HepG2 (cell line): Measurements from ENCODE around the gene EEIG1. TPM values are rescaled to one million over a fixed set of nuclear protein-coding genes. Genes with fewer than 3 reads are reported as not detected.

Source experiments
- ATAC-seq: fragments of 200-7000 bp; cut with Tn5 transposase; 3 replicates; pipeline ENCODE4 v1.9.1; 2020; ENCODE audit warnings: mild to moderate bottlenecking, moderate library complexity
- BruUV-seq: library from RNA; stranded (reverse); fragments of 400-500 nt; replicated peaks from 2 replicates; lab custom pipeline; 2021; lab: Mats Ljungman, UMichigan
- CTCF ChIA-PET: fragments of 300-600 bp; formaldehyde crosslinking; extraction: SDS; loops from one replicate; lab custom pipeline; 2021; ENCODE audit warnings: low total read pairs, inconsistent platforms, low intra/inter-chr PET ratio; lab: Yijun Ruan, JAX
- POLR2A ChIA-PET: fragments of 350-600 bp; sonication (Branson Sonifier 250); formaldehyde crosslinking; loops from one replicate; lab custom pipeline; 2020; ENCODE audit warnings: antibody characterized with exemption, inconsistent platforms; lab: Yijun Ruan, JAX
- DNase-seq: peaks from one replicate; pipeline ENCODE4 v3.0.0-alpha.2; 2015; ENCODE audit warnings: low spot score
- FAIRE-seq: peaks from 3 replicates; lab custom pipeline; 2011; peaks lifted over from hg19 to GRCh38; lab: Jason Lieb, UNC
- H2AFZ ChIP-seq: one replicate; pipeline ENCODE4 v1.6.1; 2011; ENCODE audit warnings: low read length, inconsistent platforms
- H3K27ac ChIP-seq: fragments of 300-600 bp; 3 replicates; pipeline ENCODE4 v1.8.0; 2011; ENCODE audit warnings: mixed run types, mild to moderate bottlenecking, mixed read lengths, low read length, inconsistent platforms; ENCODE audit not compliant: insufficient read depth; ENCODE audit errors: extremely low read length
- H3K27me3 ChIP-seq, 2 experiments: fragments of 200-600 bp in 1 of 2; 2 replicates in 1 of 2; 3 replicates in 1 of 2; pipeline versions ENCODE4 v1.6.0 to v1.8.0; 2011; ENCODE audit warnings: low read length in 2 of 2, mild to moderate bottlenecking in 2 of 2, moderate library complexity in 2 of 2, inconsistent platforms in 1 of 2; ENCODE audit not compliant: insufficient read depth in 2 of 2, control insufficient read depth in 1 of 2
- H3K36me3 ChIP-seq, 2 experiments: fragments of 200-600 bp in 1 of 2; replicated peaks in 1 of 2; 2 replicates in 1 of 2; 3 replicates in 1 of 2; pipeline versions ENCODE4 v1.5.1 to v1.8.0; 2011; ENCODE audit warnings: low read length in 2 of 2, inconsistent platforms in 1 of 2; ENCODE audit not compliant: insufficient read depth in 2 of 2, control insufficient read depth in 1 of 2
- H3K4me1 ChIP-seq: 2 replicates; pipeline ENCODE4 v1.5.1; 2012; ENCODE audit warnings: low read length, inconsistent platforms; ENCODE audit not compliant: insufficient read depth
- H3K4me2 ChIP-seq: 2 replicates; pipeline ENCODE4 v1.6.0; 2011; ENCODE audit warnings: low read depth, low read length, inconsistent platforms
- H3K4me3 ChIP-seq, 3 experiments: fragments of 200-600 bp in 1 of 3; sonication (generic), shearing (Covaris generic) in 1 of 3; replicated peaks in 1 of 3; 2 replicates each; pipeline ENCODE4 v1.5.1; 2011 to 2016; ENCODE audit warnings: low read length in 3 of 3, inconsistent platforms in 2 of 3, low read depth in 2 of 3, mild to moderate bottlenecking in 2 of 3, control low read depth in 1 of 3, mixed read lengths in 1 of 3; ENCODE audit not compliant: insufficient read depth in 1 of 3
- H3K79me2 ChIP-seq: one replicate; pipeline ENCODE4 v1.6.1; 2011; ENCODE audit warnings: low read length, inconsistent platforms; ENCODE audit not compliant: insufficient read depth
- H3K9ac ChIP-seq: 2 replicates; pipeline ENCODE4 v1.6.0; 2011; ENCODE audit warnings: mild to moderate bottlenecking, low read depth, low read length, inconsistent platforms; ENCODE audit not compliant: insufficient read depth
- H3K9me3 ChIP-seq: 2 replicates; pipeline ENCODE4 v1.5.1; 2012; ENCODE audit warnings: mild to moderate bottlenecking, low read length
- H4K20me1 ChIP-seq: 2 replicates; pipeline ENCODE4 v1.6.0; 2011; ENCODE audit warnings: inconsistent platforms, mild to moderate bottlenecking, low read length, moderate library complexity; ENCODE audit not compliant: insufficient read depth
- MLXIP ChIP-seq: sonication (generic); formaldehyde crosslinking; IDR thresholded peaks from 2 replicates; pipeline ENCODE4 v1.9.0; 2021; ENCODE audit warnings: missing genetic modification reagents, borderline replicate concordance
- NFE2L2 ChIP-seq: fragments of 150-350 bp; IDR thresholded peaks from 2 replicates; pipeline ENCODE4 v1.6.1; 2014; ENCODE audit warnings: low read length
- POGZ ChIP-seq: sonication (generic); formaldehyde crosslinking; IDR thresholded peaks from 2 replicates; pipeline ENCODE4 v1.4.0; 2020; ENCODE audit warnings: mild to moderate bottlenecking, missing genetic modification reagents
- POLR2G ChIP-seq: fragments of 200-400 bp; formaldehyde crosslinking; IDR thresholded peaks from 2 replicates; pipeline ENCODE4 v1.6.1; 2018; ENCODE audit warnings: mild to moderate bottlenecking, low read depth, low read length, moderate library complexity
- SP1 ChIP-seq, 2 experiments: fragments of 450-650 bp in 1 of 2; sonication (generic) in 1 of 2; formaldehyde crosslinking in 1 of 2; IDR thresholded peaks; 2 replicates each; pipeline versions ENCODE4 v1.4.0 to v1.6.1; 2016 to 2020; ENCODE audit warnings: missing genetic modification reagents in 1 of 2
- ZBTB46 ChIP-seq: sonication (generic); formaldehyde crosslinking; IDR thresholded peaks from 2 replicates; pipeline ENCODE4 v1.4.0; 2020; ENCODE audit warnings: mild to moderate bottlenecking, missing genetic modification reagents, borderline replicate concordance
- WGBS: methylation state at CpG from one replicate; pipeline ENCODE4 v1.1.6; 2017; ENCODE audit warnings: low lambda C conversion rate; 5-methylcytosine and 5-hydroxymethylcytosine counted together
- in situ Hi-C: cut with HindIII; loops from 2 replicates; pipeline ENCODE4 v1.10.0; 2017; ENCODE audit warnings: low pct_unique_long_range_greater_than_20kb; ENCODE audit not compliant: extremely low pct_ligation_motif_present
- intact Hi-C: fragments of 100-400 bp; cut with micrococcal nuclease; formaldehyde crosslinking; loops from one replicate; pipeline ENCODE4 v1.10.0; 2022; ENCODE audit not compliant: unreplicated experiment
- polyA plus RNA-seq, 8 experiments: library from polyadenylated mRNA; depleted of rRNA in 3 of 8; stranded (reverse) in 7 of 8; unstranded in 1 of 8; fragments of >200 nt; fragmentation: Illumina TruSeq in 4 of 8; extraction: Trizol in 4 of 8; gene quantifications; 2 replicates each; pipeline versions ENCODE4 v1.2.1 to v1.2.3, GENCODE V29; 2011 to 2016; ENCODE audit warnings: low read depth in 4 of 8, missing spikeins in 1 of 8, mixed read lengths in 1 of 8; ENCODE audit not compliant: insufficient read depth in 1 of 8
- total RNA-seq, 5 experiments: library from RNA; depleted of rRNA; stranded (reverse); fragments of >200 nt; fragmentation: Illumina TruSeq; extraction: Trizol; gene quantifications; 2 replicates each; pipeline ENCODE4 v1.2.3, GENCODE V29; 2016; ENCODE audit warnings: low read depth in 1 of 5
- TF ChIP-seq, protein P1 (sequence below): sonication (generic); formaldehyde crosslinking; IDR thresholded peaks from 2 replicates; pipeline ENCODE4 v1.4.0; 2020; ENCODE audit warnings: low read depth, mild to moderate bottlenecking, missing genetic modification reagents
- TF ChIP-seq, protein P2 (sequence below): sonication (generic); formaldehyde crosslinking; IDR thresholded peaks from 2 replicates; pipeline ENCODE4 v1.4.0; 2020; ENCODE audit warnings: mild to moderate bottlenecking, missing genetic modification reagents, borderline replicate concordance

Gene EEIG1
- total and polyA plus RNA-seq, 2 of the 13 experiments (the other 11 are each of a cell fraction or from before 2014, with no cell fraction given) = 16.6 to 25.2 TPM

- no peak for ATAC-seq
- Histone ChIP-seq H3K27me3 (no peaks in the 10 kb centered on the region), H4K20me1 (no peaks in the 10 kb centered on the region), H3K4me3 (peak overlapping the region in 1 of 3 experiments; percentile 25; a peak in 1 of 6 replicates), H3K36me3 (peaks cover 1 to 9% of the 10 kb centered on the region in 2 experiments; a peak in 3 of 5 replicates), H3K79me2 (peaks cover 89% of the 10 kb centered on the region), H3K4me2 (peak overlapping the region; percentile 52), H3K9ac (peak overlapping the region; percentile 44; the same call in 1 of the 2 replicates), H2AFZ (no peak overlapping the region), H3K9me3 (no peaks in the 10 kb centered on the region), H3K27ac (peak overlapping the region; percentile 73), H3K4me1 (peaks cover 64% of the 10 kb centered on the region)
- CTCF ChIA-PET = no interaction called here
- no peak for DNase-seq
- FAIRE-seq = no peak
- 93% methylated on average over 6 of the region's 6 CpGs for WGBS
- in situ Hi-C loops = no loop called here
- POLR2A ChIA-PET = interaction anchor here (0.7 to 3.3 kb wide), 5 partner anchors 11 to 133 kb away, joined by 3 to 9 read pairs (median 3); no protein-coding TSS in a partner anchor
- BruUV-seq = no TSS peak
- intact Hi-C loops = no loop called here
- TF ChIP-seq, protein P1, sequence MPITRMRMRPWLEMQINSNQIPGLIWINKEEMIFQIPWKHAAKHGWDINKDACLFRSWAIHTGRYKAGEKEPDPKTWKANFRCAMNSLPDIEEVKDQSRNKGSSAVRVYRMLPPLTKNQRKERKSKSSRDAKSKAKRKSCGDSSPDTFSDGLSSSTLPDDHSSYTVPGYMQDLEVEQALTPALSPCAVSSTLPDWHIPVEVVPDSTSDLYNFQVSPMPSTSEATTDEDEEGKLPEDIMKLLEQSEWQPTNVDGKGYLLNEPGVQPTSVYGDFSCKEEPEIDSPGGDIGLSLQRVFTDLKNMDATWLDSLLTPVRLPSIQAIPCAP (CRISPR knock-in tag) = no peak
- TF ChIP-seq, protein P2, sequence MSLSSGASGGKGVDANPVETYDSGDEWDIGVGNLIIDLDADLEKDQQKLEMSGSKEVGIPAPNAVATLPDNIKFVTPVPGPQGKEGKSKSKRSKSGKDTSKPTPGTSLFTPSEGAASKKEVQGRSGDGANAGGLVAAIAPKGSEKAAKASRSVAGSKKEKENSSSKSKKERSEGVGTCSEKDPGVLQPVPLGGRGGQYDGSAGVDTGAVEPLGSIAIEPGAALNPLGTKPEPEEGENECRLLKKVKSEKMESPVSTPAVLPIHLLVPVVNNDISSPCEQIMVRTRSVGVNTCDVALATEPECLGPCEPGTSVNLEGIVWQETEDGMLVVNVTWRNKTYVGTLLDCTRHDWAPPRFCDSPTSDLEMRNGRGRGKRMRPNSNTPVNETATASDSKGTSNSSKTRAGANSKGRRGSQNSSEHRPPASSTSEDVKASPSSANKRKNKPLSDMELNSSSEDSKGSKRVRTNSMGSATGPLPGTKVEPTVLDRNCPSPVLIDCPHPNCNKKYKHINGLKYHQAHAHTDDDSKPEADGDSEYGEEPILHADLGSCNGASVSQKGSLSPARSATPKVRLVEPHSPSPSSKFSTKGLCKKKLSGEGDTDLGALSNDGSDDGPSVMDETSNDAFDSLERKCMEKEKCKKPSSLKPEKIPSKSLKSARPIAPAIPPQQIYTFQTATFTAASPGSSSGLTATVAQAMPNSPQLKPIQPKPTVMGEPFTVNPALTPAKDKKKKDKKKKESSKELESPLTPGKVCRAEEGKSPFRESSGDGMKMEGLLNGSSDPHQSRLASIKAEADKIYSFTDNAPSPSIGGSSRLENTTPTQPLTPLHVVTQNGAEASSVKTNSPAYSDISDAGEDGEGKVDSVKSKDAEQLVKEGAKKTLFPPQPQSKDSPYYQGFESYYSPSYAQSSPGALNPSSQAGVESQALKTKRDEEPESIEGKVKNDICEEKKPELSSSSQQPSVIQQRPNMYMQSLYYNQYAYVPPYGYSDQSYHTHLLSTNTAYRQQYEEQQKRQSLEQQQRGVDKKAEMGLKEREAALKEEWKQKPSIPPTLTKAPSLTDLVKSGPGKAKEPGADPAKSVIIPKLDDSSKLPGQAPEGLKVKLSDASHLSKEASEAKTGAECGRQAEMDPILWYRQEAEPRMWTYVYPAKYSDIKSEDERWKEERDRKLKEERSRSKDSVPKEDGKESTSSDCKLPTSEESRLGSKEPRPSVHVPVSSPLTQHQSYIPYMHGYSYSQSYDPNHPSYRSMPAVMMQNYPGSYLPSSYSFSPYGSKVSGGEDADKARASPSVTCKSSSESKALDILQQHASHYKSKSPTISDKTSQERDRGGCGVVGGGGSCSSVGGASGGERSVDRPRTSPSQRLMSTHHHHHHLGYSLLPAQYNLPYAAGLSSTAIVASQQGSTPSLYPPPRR (CRISPR knock-in tag) = no peak
- TF ChIP-seq NFE2L2 (no peak), POLR2G (0 out of 2 replicates have a peak, but pooled peaks have one; percentile 3), POGZ (CRISPR knock-in tag) (no peak), SP1 (IDR thresholded peaks at IDR 0.05) (no peak), SP1 (CRISPR knock-in tag; IDR thresholded peaks at IDR 0.05) (no peak), ZBTB46 (CRISPR knock-in tag) (no peak), MLXIP (CRISPR knock-in tag) (no peak)
Observed at GRCh38 chr9:127965953-127966352, 14.8 kb downstream of the EEIG1 start.
